Mesothelial cell of epicardium (in vitro differentiated cells): ENCODE measurements around the gene TRPV3. TPM values are rescaled to one million over a fixed set of nuclear protein-coding genes. Genes with fewer than 3 reads are reported as not detected.

ENCODE experiments used
- DNase-seq, 2 experiments: peaks; one replicate each; pipeline ENCODE4 v3.0.0; 2021; ENCODE audit warnings: low spot score in 2 of 2; ENCODE audit not compliant: unreplicated experiment in 2 of 2
- H3K27ac Mint-ChIP-seq: 2 replicates; pipeline ENCODE4 v1.8.0; 2021; ENCODE audit warnings: mixed read lengths
- H3K27me3 Mint-ChIP-seq: 2 replicates; pipeline ENCODE4 v1.8.0; 2021; ENCODE audit warnings: low read depth, mixed read lengths
- H3K36me3 Mint-ChIP-seq: 2 replicates; pipeline ENCODE4 v1.8.0; 2021; ENCODE audit warnings: mixed read lengths
- H3K4me1 Mint-ChIP-seq: 2 replicates; pipeline ENCODE4 v1.8.0; 2021; ENCODE audit warnings: mixed read lengths
- H3K4me3 Mint-ChIP-seq: 2 replicates; pipeline ENCODE4 v1.8.0; 2021; ENCODE audit warnings: mild to moderate bottlenecking, moderate library complexity, mixed read lengths
- H3K9me3 Mint-ChIP-seq: 2 replicates; pipeline ENCODE4 v1.8.0; 2021; ENCODE audit warnings: mixed read lengths
- total RNA-seq: library from RNA; stranded (reverse); gene quantifications from 3 replicates; pipeline ENCODE4 v1.2.1, GENCODE V29; 2021
- TF ChIP-seq, protein P1 (sequence below): fragments of 200-600 bp; sonication (generic); IDR thresholded peaks from one replicate; pipeline ENCODE4 v1.5.0; 2021; ENCODE audit warnings: antibody characterized with exemption; ENCODE audit not compliant: unreplicated experiment

Gene TRPV3
- total RNA-seq, 1 donor from 2014 or later: 3.6 TPM

DNA sequence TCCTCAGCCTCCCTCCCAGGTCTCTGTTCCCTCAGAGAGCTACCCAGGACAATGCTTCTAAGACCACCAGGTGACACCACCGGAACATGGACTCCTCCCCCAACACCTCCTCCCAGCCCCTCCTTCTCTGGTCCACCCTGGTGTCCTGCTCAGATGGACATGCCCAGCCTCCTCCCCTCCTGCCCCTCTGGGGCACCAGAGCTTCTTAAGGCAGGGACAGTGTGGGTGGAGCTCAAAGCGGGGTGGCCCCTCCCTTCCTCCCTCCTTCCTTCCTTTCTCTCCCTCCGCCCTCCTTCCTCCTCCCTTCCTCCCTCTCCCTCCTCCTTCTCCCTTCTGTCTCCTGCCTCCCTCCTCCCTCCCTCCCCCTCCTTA, 22.7 kb downstream of the TRPV3 start:
- Mint-ChIP-seq H3K27me3 (no peaks in the 10 kb centered on the region), H3K9me3 (no peaks in the 10 kb centered on the region), H3K4me3 (peak overlapping the region; percentile 22), H3K36me3 (no peaks in the 10 kb centered on the region), H3K4me1 (peaks cover 17% of the 10 kb centered on the region), H3K27ac (no peak overlapping the region)
- TF ChIP-seq, protein P1, sequence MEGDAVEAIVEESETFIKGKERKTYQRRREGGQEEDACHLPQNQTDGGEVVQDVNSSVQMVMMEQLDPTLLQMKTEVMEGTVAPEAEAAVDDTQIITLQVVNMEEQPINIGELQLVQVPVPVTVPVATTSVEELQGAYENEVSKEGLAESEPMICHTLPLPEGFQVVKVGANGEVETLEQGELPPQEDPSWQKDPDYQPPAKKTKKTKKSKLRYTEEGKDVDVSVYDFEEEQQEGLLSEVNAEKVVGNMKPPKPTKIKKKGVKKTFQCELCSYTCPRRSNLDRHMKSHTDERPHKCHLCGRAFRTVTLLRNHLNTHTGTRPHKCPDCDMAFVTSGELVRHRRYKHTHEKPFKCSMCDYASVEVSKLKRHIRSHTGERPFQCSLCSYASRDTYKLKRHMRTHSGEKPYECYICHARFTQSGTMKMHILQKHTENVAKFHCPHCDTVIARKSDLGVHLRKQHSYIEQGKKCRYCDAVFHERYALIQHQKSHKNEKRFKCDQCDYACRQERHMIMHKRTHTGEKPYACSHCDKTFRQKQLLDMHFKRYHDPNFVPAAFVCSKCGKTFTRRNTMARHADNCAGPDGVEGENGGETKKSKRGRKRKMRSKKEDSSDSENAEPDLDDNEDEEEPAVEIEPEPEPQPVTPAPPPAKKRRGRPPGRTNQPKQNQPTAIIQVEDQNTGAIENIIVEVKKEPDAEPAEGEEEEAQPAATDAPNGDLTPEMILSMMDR: no peak
- DNase-seq: no peak

GRCh38 chr17:3533752-3534151, 23.9 kb downstream of the TRPV3 start:
- Mint-ChIP-seq H3K27me3 (no peaks in the 10 kb centered on the region), H3K27ac (no peak overlapping the region), H3K9me3 (no peaks in the 10 kb centered on the region), H3K36me3 (no peaks in the 10 kb centered on the region), H3K4me3 (no peak overlapping the region), H3K4me1 (peaks cover 22% of the 10 kb centered on the region)
- no peak for DNase-seq
- TF ChIP-seq, protein P1: no peak

- DNase-seq: no peak
- Mint-ChIP-seq H3K4me1 (peaks cover 24% of the 10 kb centered on the region), H3K9me3 (no peaks in the 10 kb centered on the region), H3K36me3 (no peaks in the 10 kb centered on the region), H3K27ac (no peak overlapping the region), H3K27me3 (no peaks in the 10 kb centered on the region), H3K4me3 (no peak overlapping the region)
- TF ChIP-seq, protein P1: no peak
Measured at GRCh38 chr17:3532859-3533142, 24.8 kb downstream of the TRPV3 start.

GRCh38 chr17:3532106-3532858, 25.3 kb downstream of the TRPV3 start:
- TF ChIP-seq, protein P1: no peak
- no peak for DNase-seq
- Mint-ChIP-seq H3K36me3 (no peaks in the 10 kb centered on the region), H3K9me3 (no peaks in the 10 kb centered on the region), H3K27ac (no peak overlapping the region), H3K4me1 (peaks cover 24% of the 10 kb centered on the region), H3K4me3 (no peak overlapping the region), H3K27me3 (no peaks in the 10 kb centered on the region)

GRCh38 chr17:3531266-3532101, 26.1 kb downstream of the TRPV3 start:
- TF ChIP-seq, protein P1: no peak
- H3K27ac Mint-ChIP-seq: no peak overlapping the region
- peaks cover 22% of the 10 kb centered on the region for H3K4me1 Mint-ChIP-seq

More at GRCh38 chr17:3531266-3532101, 26.1 kb downstream of the TRPV3 start:
- H3K27me3 Mint-ChIP-seq: no peaks in the 10 kb centered on the region
- no peak for DNase-seq
- H3K4me3 Mint-ChIP-seq: no peak overlapping the region
- no peaks in the 10 kb centered on the region for H3K9me3 Mint-ChIP-seq
- H3K36me3 Mint-ChIP-seq: no peaks in the 10 kb centered on the region
